ENCODE data around the gene SNX6. TPM values are rescaled to one million over a fixed set of nuclear protein-coding genes. Genes with fewer than 3 reads are reported as not detected.
"Not testable (repeated sequence)": the region's sequence is repeated elsewhere in the genome, so short reads cannot be mapped to it uniquely, and the experiment has no call there.

The SNX6 gene
- total RNA-seq, 1 experiment from 2014 or later, result 69.3 TPM

DNA sequence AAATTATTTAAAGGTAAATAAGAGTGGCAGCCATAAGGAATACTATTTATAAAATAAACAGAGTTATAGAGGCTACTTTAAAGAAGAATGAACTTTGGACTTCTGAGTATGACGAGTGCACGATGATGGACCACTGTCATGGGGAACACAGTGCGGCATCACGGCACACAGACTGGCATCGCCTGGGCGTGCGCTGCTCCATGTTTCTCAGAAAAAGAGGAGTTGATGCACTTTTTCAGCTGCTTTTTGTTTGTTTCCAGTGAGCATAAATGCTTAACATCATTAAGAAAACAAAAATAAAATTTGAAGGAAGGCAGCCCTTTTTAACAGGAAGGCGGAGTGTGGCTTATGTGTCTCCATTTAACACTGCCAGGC, 67.2 kb downstream of the SNX6 start:
- Histone ChIP-seq H3K4me2 (ENCODE audit: insufficient read depth, insufficient read length, low read length) (no peak overlapping the region), H4K8ac (replicated peaks; ENCODE audit: insufficient read length, low read depth, low read length) (no peak overlapping the region), H3K27ac (ENCODE audit: insufficient read length, low read depth, low read length) (no peak overlapping the region), H4K20me1 (ENCODE audit: control insufficient read depth, insufficient read depth, insufficient read length) (no peaks in the 10 kb centered on the region), H4K5ac (ENCODE audit: insufficient read length, low read depth, low read length) (no peak overlapping the region), H3K4ac (ENCODE audit: low read depth, low read length) (no peak overlapping the region), H2BK15ac (ENCODE audit: low read depth, low read length) (no peak overlapping the region), H3K23ac (ENCODE audit: insufficient read length, low read depth, low read length) (no peak overlapping the region), H2BK120ac (ENCODE audit: low read depth, low read length, poor library complexity, severe bottlenecking) (no peak overlapping the region), H3K23me2 (ENCODE audit: insufficient read length, low read depth, low read length, poor library complexity, severe bottlenecking) (no peaks in the 10 kb centered on the region), H2AFZ (ENCODE audit: low read length) (no peak overlapping the region), H3K56ac (ENCODE audit: insufficient read length, low read depth, low read length) (no peak overlapping the region), H2BK20ac (ENCODE audit: low read depth, low read length, poor library complexity, severe bottlenecking) (no peak overlapping the region), H3K18ac (ENCODE audit: insufficient read length, low read depth, low read length) (no peak overlapping the region), H2BK12ac (ENCODE audit: insufficient read length, low read depth, low read length) (no peak overlapping the region), H3K9ac (ENCODE audit: extremely low read depth, insufficient read length, low read length) (no peak overlapping the region), H3K14ac (ENCODE audit: insufficient read depth, low read length) (no peak overlapping the region), H2BK5ac (ENCODE audit: insufficient read length, low read length) (no peak overlapping the region), H3K79me1 (ENCODE audit: insufficient read depth, low read depth, low read length, poor library complexity, severe bottlenecking) (no peaks in the 10 kb centered on the region), H3K27me3 (ENCODE audit: insufficient read depth, low read length) (no peaks in the 10 kb centered on the region), H3K79me2 (ENCODE audit: insufficient read depth, low read length) (no peaks in the 10 kb centered on the region), H3K4me1 (ENCODE audit: insufficient read depth, low read length) (no peaks in the 10 kb centered on the region), H3K9me3 (ENCODE audit: control insufficient read depth, low read depth, low read length) (no peaks in the 10 kb centered on the region), H3T11ph (ENCODE audit: low read length) (no peak overlapping the region), H2AK5ac (ENCODE audit: insufficient read length, low read length) (no peak overlapping the region), H4K91ac (ENCODE audit: insufficient read length, low read depth, low read length) (no peak overlapping the region)
- H3K36me3 Mint-ChIP-seq (ENCODE audit: insufficient read depth in 1 of 3, low read depth in 3 of 3), result peaks cover 10 to 27% (median 22%) of the 10 kb centered on the region in 3 experiments
- TF ChIP-seq, protein P1, sequence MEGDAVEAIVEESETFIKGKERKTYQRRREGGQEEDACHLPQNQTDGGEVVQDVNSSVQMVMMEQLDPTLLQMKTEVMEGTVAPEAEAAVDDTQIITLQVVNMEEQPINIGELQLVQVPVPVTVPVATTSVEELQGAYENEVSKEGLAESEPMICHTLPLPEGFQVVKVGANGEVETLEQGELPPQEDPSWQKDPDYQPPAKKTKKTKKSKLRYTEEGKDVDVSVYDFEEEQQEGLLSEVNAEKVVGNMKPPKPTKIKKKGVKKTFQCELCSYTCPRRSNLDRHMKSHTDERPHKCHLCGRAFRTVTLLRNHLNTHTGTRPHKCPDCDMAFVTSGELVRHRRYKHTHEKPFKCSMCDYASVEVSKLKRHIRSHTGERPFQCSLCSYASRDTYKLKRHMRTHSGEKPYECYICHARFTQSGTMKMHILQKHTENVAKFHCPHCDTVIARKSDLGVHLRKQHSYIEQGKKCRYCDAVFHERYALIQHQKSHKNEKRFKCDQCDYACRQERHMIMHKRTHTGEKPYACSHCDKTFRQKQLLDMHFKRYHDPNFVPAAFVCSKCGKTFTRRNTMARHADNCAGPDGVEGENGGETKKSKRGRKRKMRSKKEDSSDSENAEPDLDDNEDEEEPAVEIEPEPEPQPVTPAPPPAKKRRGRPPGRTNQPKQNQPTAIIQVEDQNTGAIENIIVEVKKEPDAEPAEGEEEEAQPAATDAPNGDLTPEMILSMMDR (conservative IDR thresholded peaks at IDR 0.05), result no peak
- no peak overlapping the region for H3K27ac Mint-ChIP-seq
- H3K4me1 Mint-ChIP-seq, result no peaks in the 10 kb centered on the region
- H3K27me3 Mint-ChIP-seq (ENCODE audit: low read depth), result no peaks in the 10 kb centered on the region
- no peak overlapping the region for H3K4me3 Mint-ChIP-seq
- WGBS (ENCODE audit: extremely low coverage, insufficient read length, low lambda C conversion rate), result no CpG with 5 or more reads among the region's 8 CpGs
- no peak for DNase-seq
- no peaks in the 10 kb centered on the region for H3K9me3 Mint-ChIP-seq

DNA sequence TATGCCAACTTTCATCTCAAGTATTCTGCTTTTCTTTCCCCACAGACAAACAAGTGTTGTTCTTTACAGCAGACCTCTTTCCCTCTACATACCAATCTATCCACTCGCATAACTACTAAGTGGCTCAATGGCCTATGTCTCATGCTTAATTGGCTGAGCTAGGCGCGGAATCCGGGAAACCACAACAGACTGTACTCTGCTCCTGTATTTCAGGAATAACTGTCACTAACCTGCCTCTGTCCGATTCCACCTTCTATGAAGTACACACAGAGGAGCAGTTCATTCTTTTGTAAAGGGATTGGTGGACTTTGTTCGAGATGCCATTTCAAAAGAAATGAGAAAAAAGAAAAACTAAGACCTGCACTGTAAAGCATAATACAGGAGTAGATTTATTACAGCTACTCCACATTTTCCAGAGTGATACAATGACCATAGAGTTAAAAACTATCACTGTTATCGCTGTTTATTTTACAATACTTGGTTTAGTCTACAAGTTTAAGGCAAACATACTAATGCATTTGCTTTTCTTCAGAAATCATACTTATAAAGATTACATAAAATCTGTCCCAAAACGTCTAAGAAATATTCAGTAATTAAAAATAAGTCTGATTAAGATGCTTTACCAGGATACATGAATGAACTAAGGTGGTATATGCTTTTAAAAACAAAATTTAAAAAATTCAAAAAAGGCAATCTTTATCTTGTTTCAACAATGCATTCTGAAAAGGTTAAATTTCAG, 67.7 kb downstream of the SNX6 start:
- H3K23me2 ChIP-seq (ENCODE audit: insufficient read length, low read depth, low read length, poor library complexity, severe bottlenecking); H4K20me1 ChIP-seq (ENCODE audit: control insufficient read depth, insufficient read depth, insufficient read length); H3K4me2 ChIP-seq (ENCODE audit: insufficient read depth, insufficient read length, low read length); H3K14ac ChIP-seq (ENCODE audit: insufficient read depth, low read length); H3K4me1 ChIP-seq (ENCODE audit: insufficient read depth, low read length); H3K27me3 Mint-ChIP-seq (ENCODE audit: low read depth); H4K8ac ChIP-seq (replicated peaks; ENCODE audit: insufficient read length, low read depth, low read length); H2BK15ac ChIP-seq (ENCODE audit: low read depth, low read length); H3K9me3 ChIP-seq (ENCODE audit: control insufficient read depth, low read depth, low read length); H3K4me3 Mint-ChIP-seq; DNase-seq; H3K4me1 Mint-ChIP-seq; H3K4ac ChIP-seq (ENCODE audit: low read depth, low read length); H3K56ac ChIP-seq (ENCODE audit: insufficient read length, low read depth, low read length); H3K27ac Mint-ChIP-seq; H2BK5ac ChIP-seq (ENCODE audit: insufficient read length, low read length); H3K23ac ChIP-seq (ENCODE audit: insufficient read length, low read depth, low read length); H4K5ac ChIP-seq (ENCODE audit: insufficient read length, low read depth, low read length); H4K91ac ChIP-seq (ENCODE audit: insufficient read length, low read depth, low read length); H2AFZ ChIP-seq (ENCODE audit: low read length); H3T11ph ChIP-seq (ENCODE audit: low read length); H2BK120ac ChIP-seq (ENCODE audit: low read depth, low read length, poor library complexity, severe bottlenecking); H3K27me3 ChIP-seq (ENCODE audit: insufficient read depth, low read length); H3K79me2 ChIP-seq (ENCODE audit: insufficient read depth, low read length); H3K9me3 Mint-ChIP-seq; H3K18ac ChIP-seq (ENCODE audit: insufficient read length, low read depth, low read length); H3K79me1 ChIP-seq (ENCODE audit: insufficient read depth, low read depth, low read length, poor library complexity, severe bottlenecking); H2BK20ac ChIP-seq (ENCODE audit: low read depth, low read length, poor library complexity, severe bottlenecking); H2BK12ac ChIP-seq (ENCODE audit: insufficient read length, low read depth, low read length); H2AK5ac ChIP-seq (ENCODE audit: insufficient read length, low read length); H3K9ac ChIP-seq (ENCODE audit: extremely low read depth, insufficient read length, low read length); H3K27ac ChIP-seq (ENCODE audit: insufficient read length, low read depth, low read length): not testable (repeated sequence)
- peaks cover 8 to 21% (median 18%) of the 10 kb centered on the region in 3 experiments for H3K36me3 Mint-ChIP-seq (ENCODE audit: insufficient read depth in 1 of 3, low read depth in 3 of 3)
- WGBS (ENCODE audit: extremely low coverage, insufficient read length, low lambda C conversion rate), result no CpG with 5 or more reads among the region's 8 CpGs

All from H9 (cell line).